Mesodermal cell (in vitro differentiated cells): ENCODE measurements around the gene PRR35.
A peak's percentile ranks its signal among the peaks of the same experiment; 100 is the strongest.

Experiments used
- H3K27ac ChIP-seq: 2 replicates; pipeline ENCODE4 v1.7.0; 2013; ENCODE audit warnings: mild to moderate bottlenecking, low read depth, low read length, moderate library complexity; ENCODE audit not compliant: severe bottlenecking
- H3K36me3 ChIP-seq: 2 replicates; pipeline ENCODE4 v1.7.1; 2013; ENCODE audit warnings: mild to moderate bottlenecking, low read length, moderate library complexity; ENCODE audit not compliant: control insufficient read depth, insufficient read depth
- H3K4me1 ChIP-seq: one replicate; pipeline ENCODE4 v1.7.1; 2013; ENCODE audit warnings: mild to moderate bottlenecking, low read length; ENCODE audit not compliant: insufficient read depth, control insufficient read depth, poor library complexity, severe bottlenecking
- H3K4me3 ChIP-seq: 2 replicates; pipeline ENCODE4 v1.7.0; 2013; ENCODE audit warnings: low read length, control low read depth, mild to moderate bottlenecking; ENCODE audit not compliant: insufficient read depth, poor library complexity, severe bottlenecking; ENCODE audit errors: extremely low read depth
- H3K9me3 ChIP-seq: 2 replicates; pipeline ENCODE4 v1.7.1; 2013; ENCODE audit warnings: mild to moderate bottlenecking, low read length, moderate library complexity; ENCODE audit not compliant: control insufficient read depth
- WGBS, 2 experiments: methylation state at CpG; one replicate each; pipeline ENCODE4 v1.1.5; 2013; ENCODE audit warnings: missing lambda C conversion rate in 2 of 2; ENCODE audit not compliant: insufficient coverage in 2 of 2; 5-methylcytosine and 5-hydroxymethylcytosine counted together

The PRR35 gene

DNA sequence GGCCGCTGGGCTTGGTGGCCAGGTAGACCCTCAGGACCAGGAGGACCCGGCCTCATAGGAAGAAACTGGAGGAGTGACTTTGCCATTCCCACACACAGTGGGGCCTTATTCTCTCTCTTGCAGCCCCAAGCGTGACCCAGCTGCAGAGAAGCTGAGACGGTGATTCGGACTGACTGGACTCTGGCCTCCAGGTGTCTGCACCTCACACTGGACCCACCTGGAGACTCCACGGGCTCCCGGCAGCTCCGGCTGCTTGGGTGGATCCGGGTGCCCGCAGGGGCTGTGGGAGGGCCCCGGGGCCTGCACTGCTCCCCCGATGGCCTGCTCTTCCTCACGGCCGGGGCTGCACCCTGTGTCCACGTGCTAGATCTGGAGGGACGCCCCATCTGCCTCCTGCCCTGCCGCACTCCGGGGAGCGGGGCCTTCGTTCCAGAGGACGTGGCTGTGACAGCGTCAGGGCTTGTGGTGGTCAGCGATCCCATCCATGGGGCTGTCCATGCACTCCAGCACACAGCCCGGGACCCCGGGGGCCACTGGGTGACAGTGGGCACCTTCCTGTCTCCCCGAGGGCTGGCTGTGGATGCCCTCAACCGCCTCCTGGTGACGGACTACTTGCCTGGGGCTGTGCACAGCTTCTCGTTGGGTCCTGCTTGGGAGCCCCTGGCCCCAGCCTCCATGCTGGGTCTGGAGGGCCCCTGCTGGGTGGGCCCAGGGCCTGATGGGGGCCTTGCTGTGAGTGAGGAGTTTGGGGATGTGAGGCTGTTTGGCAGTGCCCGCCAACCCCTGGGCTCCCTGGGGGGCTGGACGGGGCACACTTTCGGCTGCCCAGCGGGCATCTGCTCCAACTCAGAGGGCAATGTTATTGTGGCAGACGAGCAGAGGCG is 7.4 kb downstream of the PRR35 start:
- Histone ChIP-seq H3K36me3 (no peaks in the 10 kb centered on the region), H3K4me3 (no peak overlapping the region), H3K27ac (no peak overlapping the region), H3K4me1 (peaks cover 23% of the 10 kb centered on the region), H3K9me3 (no peaks in the 10 kb centered on the region)
- WGBS, 2 experiments = 95% methylated on average over 31 to 35 of the region's 35 CpGs

DNA sequence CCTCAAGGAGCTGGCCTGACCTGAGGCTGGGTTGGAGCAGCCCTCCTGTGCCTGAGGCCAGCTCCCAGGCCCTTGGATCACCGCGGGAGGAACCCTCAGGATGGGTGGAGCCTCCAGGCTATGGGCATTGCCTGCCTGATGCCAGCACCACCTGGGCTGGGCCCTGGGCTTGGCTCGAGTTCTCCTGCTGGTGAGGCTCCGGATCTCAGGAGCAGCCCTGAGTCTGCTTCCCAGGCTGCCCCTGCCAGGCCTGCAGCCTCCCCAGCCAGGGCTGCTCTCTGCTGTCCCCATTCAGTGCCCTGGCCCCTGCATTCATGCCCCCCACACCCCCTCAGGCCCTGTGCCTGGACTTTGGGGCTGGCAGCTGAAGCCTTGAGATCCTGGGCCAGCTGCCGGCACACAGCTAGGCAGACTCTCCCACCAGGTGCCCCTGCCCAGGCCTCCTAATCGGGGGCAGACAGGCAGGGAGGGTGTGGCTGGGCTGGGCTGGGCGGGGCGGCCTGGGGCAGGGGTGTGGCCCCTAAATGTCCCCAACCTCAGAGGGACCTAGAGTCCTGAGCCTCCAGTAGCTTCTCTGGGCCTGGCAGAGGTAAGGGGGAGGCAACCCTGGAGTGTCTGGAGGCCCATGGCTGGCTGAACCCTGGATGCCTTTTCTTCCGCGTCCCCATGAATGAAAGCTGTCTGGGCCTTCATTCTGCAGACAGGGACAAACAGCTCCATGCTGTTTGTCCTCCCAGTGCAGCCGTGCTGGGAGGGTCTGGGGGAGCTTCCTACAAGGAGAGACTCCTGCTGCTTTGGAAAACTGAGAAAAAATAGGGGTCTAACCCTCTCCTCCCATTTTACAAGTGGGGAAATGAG is 8.4 kb downstream of the PRR35 start:
- 81% methylated on average over 8 to 9 of the region's 11 CpGs for WGBS, 2 experiments
- Histone ChIP-seq H3K36me3 (peaks cover 6% of the 10 kb centered on the region), H3K4me3 (peak overlapping the region; percentile 70), H3K9me3 (no peaks in the 10 kb centered on the region), H3K4me1 (peaks cover 23% of the 10 kb centered on the region), H3K27ac (no peak overlapping the region)

DNA sequence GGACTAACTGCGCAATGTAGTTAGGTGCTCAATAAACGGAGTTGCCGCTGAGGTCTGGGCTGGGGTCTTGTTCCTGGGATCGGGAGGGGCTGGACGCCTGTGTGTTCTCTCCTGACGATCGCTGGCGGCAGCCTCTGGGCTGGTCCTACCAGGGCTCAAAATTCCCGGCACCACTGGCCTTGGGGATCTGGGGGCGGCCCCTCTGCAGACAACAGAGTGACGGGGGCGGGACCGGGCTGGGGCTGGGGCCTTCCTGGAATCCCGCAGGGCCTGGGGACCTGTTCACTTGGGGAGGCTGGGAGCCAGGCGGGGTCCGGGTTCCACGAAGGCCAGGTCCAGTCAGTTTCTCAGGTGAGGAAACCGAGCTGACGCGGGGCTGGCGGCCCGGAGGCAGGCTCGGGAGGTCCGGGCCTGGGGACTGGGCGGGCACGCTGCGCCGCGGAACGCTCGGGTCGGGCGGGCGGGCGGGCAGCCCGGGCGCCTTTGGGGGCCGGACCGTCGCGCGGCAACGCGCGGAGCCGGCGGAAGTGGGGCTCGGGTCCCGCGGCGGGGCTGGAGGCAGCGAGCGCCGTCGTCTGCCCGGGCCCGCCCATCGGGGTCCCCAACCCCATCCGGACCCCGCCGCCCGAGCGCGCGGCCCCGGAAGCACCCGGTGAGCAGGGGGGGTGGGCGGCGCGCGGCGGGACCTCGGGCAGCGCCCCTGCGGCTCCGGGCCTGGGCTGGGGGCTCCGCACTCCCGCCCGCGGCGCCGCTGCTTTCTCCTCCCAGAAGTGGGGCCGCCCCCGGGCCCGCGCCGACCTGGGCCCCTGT is 9.5 kb downstream of the PRR35 start, which contains the start of gene PIGQ:
Gene PIGQ (plus strand): TSS at position 524 of the 810 bp plus-strand sequence. CDS start 4,107 bp downstream, outside the sequence.
- Histone ChIP-seq H3K36me3 (peaks cover 16% of the 10 kb centered on the region), H3K27ac (peak within 1 kb of the TSS; percentile 72), H3K9me3 (no peaks in the 10 kb centered on the region), H3K4me1 (peaks cover 23% of the 10 kb centered on the region), H3K4me3 (peak within 1 kb of the TSS; percentile 70)
- 1 to 2% methylated on average over 59 to 66 of the region's 87 CpGs for WGBS, 2 experiments

DNA sequence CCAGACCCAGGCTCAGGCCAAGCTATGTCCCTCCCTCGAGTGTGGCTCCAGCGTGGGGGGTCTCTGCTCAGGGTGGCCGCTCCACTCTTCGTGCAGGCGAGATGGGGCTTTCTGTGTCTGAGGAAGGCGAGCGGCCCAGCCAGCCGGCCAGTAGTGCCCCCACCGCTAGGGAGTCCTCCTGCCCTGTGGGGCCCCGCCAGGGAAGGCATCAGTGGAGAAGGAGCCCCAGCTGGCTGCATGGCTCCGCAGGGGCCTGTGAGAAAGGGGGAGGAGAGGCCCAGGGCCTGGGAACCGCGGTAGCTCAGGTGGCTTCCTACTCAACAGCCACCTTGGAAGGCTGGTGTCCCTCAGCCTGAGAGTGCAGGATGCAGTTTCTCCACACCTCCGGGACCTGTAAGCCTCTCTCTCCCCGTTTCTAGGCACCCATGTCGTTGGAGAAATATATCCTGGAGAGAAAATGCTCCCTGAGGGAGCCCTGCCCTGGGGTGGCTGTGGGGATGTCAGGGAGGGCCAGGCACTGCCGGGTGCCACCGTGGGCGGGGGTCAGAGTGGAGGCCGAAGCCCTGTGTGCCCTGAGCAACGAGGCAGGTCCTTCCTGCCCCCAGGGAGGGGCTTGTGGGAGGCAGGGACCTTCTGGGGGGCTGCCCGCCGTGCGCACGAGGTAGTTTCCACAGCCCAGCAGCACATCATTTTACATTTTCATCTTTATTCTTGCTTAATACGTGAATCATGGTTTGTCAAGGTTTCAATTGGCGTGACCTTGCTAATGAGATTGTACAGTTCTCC is 12.9 kb downstream of the PRR35 start:
- 84 to 94% methylated on average over 22 to 27 of the region's 27 CpGs for WGBS, 2 experiments
- H3K9me3 ChIP-seq = no peaks in the 10 kb centered on the region
- H3K36me3 ChIP-seq = peaks cover 33% of the 10 kb centered on the region
- no peak overlapping the region for H3K4me3 ChIP-seq
- H3K4me1 ChIP-seq = peaks cover 4% of the 10 kb centered on the region
- H3K27ac ChIP-seq = no peak overlapping the region

DNA sequence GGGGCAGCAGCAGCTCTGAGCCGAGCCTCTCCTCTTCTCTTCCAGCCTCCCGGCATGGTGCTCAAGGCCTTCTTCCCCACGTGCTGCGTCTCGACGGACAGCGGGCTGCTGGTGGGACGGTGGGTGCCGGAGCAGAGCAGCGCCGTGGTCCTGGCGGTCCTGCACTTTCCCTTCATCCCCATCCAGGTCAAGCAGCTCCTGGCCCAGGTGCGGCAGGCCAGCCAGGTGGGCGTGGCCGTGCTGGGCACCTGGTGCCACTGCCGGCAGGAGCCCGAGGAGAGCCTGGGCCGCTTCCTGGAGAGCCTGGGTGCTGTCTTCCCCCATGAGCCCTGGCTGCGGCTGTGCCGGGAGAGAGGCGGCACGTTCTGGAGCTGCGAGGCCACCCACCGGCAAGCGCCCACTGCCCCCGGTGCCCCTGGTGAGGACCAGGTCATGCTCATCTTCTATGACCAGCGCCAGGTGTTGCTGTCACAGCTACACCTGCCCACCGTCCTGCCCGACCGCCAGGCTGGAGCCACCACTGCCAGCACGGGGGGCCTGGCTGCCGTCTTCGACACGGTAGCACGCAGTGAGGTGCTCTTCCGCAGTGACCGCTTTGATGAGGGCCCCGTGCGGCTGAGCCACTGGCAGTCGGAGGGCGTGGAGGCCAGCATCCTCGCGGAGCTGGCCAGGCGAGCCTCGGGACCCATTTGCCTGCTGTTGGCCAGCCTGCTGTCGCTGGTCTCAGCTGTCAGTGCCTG is 14.0 kb downstream of the PRR35 start:
- H3K36me3 ChIP-seq = peaks cover 33% of the 10 kb centered on the region
- H3K9me3 ChIP-seq = no peaks in the 10 kb centered on the region
- no peak overlapping the region for H3K27ac ChIP-seq
- WGBS, 2 experiments = 97% methylated on average over 40 to 46 of the region's 46 CpGs
- no peak overlapping the region for H3K4me3 ChIP-seq
- H3K4me1 ChIP-seq = peaks cover 3% of the 10 kb centered on the region

DNA sequence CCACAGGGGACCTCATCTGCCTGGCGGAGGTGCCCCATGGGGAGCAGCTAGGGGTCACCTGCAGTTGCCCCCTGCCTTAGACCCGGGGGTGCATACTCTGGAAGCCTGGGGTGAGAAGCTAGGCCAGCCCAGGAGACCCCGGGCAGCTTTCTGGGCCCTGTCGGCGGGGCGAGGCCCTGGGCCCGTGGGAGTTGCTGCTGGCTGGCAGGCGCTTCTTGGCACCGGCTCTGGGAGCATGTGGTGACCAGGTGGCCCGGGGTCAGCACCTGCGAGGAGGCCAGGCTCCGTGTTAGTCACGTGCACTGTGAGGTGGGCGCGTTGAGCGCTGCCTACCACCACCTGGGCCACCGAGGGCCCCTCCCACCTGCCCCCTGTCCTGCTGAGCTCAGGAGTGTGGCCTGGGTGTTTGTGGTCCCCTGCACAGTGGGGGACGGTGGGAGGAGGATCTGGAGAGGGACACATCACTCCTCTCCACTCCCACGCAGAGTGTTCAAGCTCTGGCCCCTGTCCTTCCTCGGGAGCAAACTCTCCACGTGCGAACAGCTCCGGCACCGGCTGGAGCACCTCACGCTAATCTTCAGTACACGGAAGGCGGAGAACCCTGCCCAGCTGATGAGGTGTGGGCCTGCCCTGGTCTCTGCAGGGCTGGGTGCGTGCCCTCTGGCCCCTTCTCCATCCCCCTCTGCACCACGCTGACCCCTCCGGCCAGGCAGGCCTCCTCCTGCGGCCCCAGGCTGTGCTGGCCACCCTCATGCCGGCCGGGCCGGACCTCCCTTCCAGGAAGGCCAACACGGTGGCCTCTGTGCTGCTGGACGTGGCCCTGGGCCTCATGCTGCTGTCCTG is 15.4 kb downstream of the PRR35 start:
- H3K4me3 ChIP-seq = no peak overlapping the region
- H3K9me3 ChIP-seq = no peaks in the 10 kb centered on the region
- 93 to 94% methylated on average over 28 to 34 of the region's 36 CpGs for WGBS, 2 experiments
- no peaks in the 10 kb centered on the region for H3K4me1 ChIP-seq
- H3K36me3 ChIP-seq = peaks cover 39% of the 10 kb centered on the region
- no peak overlapping the region for H3K27ac ChIP-seq

DNA sequence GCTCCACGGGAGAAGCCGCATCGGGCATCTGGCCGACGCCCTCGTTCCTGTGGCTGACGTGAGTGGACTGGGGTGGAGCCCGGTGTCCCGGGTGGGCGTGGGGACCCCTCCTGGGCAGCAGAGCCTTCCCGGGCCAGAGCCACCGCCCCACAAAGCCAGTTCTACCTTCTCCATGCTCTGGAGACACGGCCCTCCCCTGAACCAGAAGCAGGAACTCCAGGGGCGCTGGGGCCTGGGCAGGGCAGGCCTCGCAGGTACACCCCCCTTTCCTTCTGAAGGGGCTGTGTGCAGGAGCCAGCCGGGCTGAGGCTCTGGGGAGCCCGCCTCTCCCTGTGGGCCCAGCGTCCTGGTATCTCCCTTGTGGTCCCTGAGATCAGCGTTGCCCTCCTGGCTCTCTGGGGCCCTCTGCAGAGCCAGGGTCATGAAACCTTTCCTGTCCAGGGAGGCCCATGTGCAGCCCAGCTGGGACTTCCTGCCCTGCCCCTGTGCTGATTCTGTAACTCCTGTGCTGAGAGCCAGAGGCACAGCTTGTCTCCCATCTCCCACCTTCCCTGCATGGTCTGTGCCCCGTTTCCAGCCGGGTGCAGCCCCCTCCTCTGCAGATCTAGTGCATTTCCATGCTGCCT is 16.1 kb downstream of the PRR35 start:
- 95% methylated on average over 20 to 21 of the region's 21 CpGs for WGBS, 2 experiments
- Histone ChIP-seq H3K27ac (no peak overlapping the region), H3K4me1 (no peaks in the 10 kb centered on the region), H3K4me3 (no peak overlapping the region), H3K36me3 (peaks cover 40% of the 10 kb centered on the region), H3K9me3 (no peaks in the 10 kb centered on the region)

DNA sequence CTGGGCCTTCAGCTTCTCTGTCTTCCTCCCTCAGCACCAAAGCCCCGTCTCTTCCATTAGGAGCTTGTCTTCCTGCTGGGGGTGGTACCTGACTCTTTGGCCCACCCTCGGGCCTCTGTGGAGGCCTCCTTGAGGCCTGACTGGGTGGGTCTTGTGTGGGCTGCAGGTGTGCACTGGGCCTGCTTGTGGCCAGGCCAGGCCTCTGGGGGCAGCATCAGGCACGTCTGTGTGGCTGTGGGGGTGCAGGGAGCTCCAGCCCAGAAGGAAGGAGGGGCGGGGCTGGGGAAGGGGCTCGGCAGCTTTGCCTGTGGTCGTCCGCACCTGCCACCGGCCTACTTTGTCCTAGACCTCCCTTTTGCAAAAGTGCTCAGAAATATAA is 16.6 kb downstream of the PRR35 start:
- Histone ChIP-seq H3K4me1 (no peaks in the 10 kb centered on the region), H3K4me3 (no peak overlapping the region), H3K27ac (no peak overlapping the region), H3K36me3 (peaks cover 40% of the 10 kb centered on the region), H3K9me3 (no peaks in the 10 kb centered on the region)
- WGBS, 2 experiments = 90% methylated on average over 2 of the region's 8 CpGs; no CpG with 5 or more reads in 1 of the 2 experiments
